PC-3 (cell line): ENCODE results near the gene CHKA. TPM values are rescaled to one million over a fixed set of nuclear protein-coding genes. Genes with fewer than 3 reads are reported as not detected.

Experiments used
- ATAC-seq: fragments of 200-7000 bp; cut with Tn5 transposase; 2 replicates; pipeline ENCODE4 v1.9.1; 2020; ENCODE audit warnings: mild to moderate bottlenecking, moderate library complexity
- BruUV-seq: library from RNA; stranded (reverse); fragments of 400-500 nt; replicated peaks from 2 replicates; lab custom pipeline; 2021; lab: Mats Ljungman, UMichigan
- CTCF ChIA-PET: fragments of 300-600 bp; sonication (Branson Sonifier 250); formaldehyde crosslinking; loops from one replicate; lab custom pipeline; 2022; ENCODE audit warnings: antibody characterized with exemption; lab: Charles Lee
- POLR2A ChIA-PET: fragments of 300-600 bp; sonication (Branson Sonifier 250); formaldehyde crosslinking; loops from one replicate; lab custom pipeline; 2022; ENCODE audit warnings: antibody characterized with exemption; ENCODE audit not compliant: unreplicated experiment; lab: Charles Lee
- DNase-seq: peaks from one replicate; pipeline ENCODE4 v3.0.0-alpha.2; 2015
- H2AFZ ChIP-seq: fragments of 300-600 bp; sonication (generic); 2 replicates; pipeline ENCODE4 v1.6.0; 2016; ENCODE audit warnings: antibody characterized with exemption, low read length
- H3F3A ChIP-seq: fragments of 300-600 bp; sonication (generic); one replicate; pipeline ENCODE4 v1.6.0; 2017; ENCODE audit warnings: antibody characterized with exemption, low read length, control low read depth, mild to moderate bottlenecking; ENCODE audit not compliant: unreplicated experiment
- H3K27ac ChIP-seq: fragments of 300-600 bp; sonication (generic); 2 replicates; pipeline ENCODE4 v1.5.1; 2016; ENCODE audit warnings: mild to moderate bottlenecking, low read length
- H3K27me3 ChIP-seq: fragments of 300-600 bp; sonication (generic); 2 replicates; pipeline ENCODE4 v1.6.1; 2016; ENCODE audit warnings: low read length, mixed read lengths
- H3K36me3 ChIP-seq: fragments of 300-600 bp; sonication (generic); 2 replicates; pipeline ENCODE4 v1.6.1; 2016; ENCODE audit warnings: low read depth, mixed run types, low read length, mixed read lengths
- H3K4me1 ChIP-seq: fragments of 300-600 bp; sonication (generic); 2 replicates; pipeline ENCODE4 v1.5.1; 2016; ENCODE audit warnings: low read length; ENCODE audit not compliant: insufficient read depth
- H3K4me2 ChIP-seq: fragments of 300-600 bp; sonication (generic); 2 replicates; pipeline ENCODE4 v1.6.0; 2016; ENCODE audit warnings: low read length
- H3K4me3 ChIP-seq: fragments of 300-600 bp; sonication (generic); 2 replicates; pipeline ENCODE4 v1.5.1; 2016; ENCODE audit warnings: mild to moderate bottlenecking, low read length, mixed read lengths
- H3K79me2 ChIP-seq: fragments of 300-600 bp; sonication (generic); 2 replicates; pipeline ENCODE4 v1.6.1; 2017; ENCODE audit warnings: low read length, mixed read lengths
- H3K9ac ChIP-seq: fragments of 300-600 bp; sonication (generic); 2 replicates; pipeline ENCODE4 v1.6.0; 2016; ENCODE audit warnings: mild to moderate bottlenecking, low read length
- H3K9me2 ChIP-seq: fragments of 300-600 bp; sonication (generic); replicated peaks from 2 replicates; pipeline ENCODE4 v1.6.1; 2016; ENCODE audit warnings: mixed run types, low read length, mixed read lengths
- H3K9me3 ChIP-seq: fragments of 300-600 bp; sonication (generic); 2 replicates; pipeline ENCODE4 v1.6.1; 2016; ENCODE audit warnings: low read length, mixed read lengths
- H4K20me1 ChIP-seq: fragments of 300-600 bp; sonication (generic); 2 replicates; pipeline ENCODE4 v1.6.1; 2016; ENCODE audit warnings: low read length, mixed read lengths
- EZH2 ChIP-seq: fragments of 300-600 bp; sonication (generic); IDR thresholded peaks from one replicate; pipeline ENCODE4 v1.6.1; 2017; ENCODE audit warnings: antibody characterized with exemption, mild to moderate bottlenecking, low read length; ENCODE audit not compliant: unreplicated experiment
- EZH2phosphoT487 ChIP-seq: fragments of 300-600 bp; sonication (generic); IDR thresholded peaks from 2 replicates; pipeline ENCODE4 v1.6.1; 2018; ENCODE audit warnings: mild to moderate bottlenecking, antibody characterized with exemption, low read length, borderline replicate concordance
- intact Hi-C: fragments of 100-400 bp; cut with micrococcal nuclease; formaldehyde crosslinking; loops from 2 replicates; pipeline ENCODE4 v1.9.0; 2023
- total RNA-seq: library from RNA; depleted of rRNA; stranded (reverse); fragments of >200 nt; gene quantifications from 2 replicates; pipeline ENCODE4 v1.2.3, GENCODE V29; 2014
- TF ChIP-seq, protein P1 (sequence below): fragments of 300-600 bp; sonication (generic); conservative IDR thresholded peaks from 2 replicates; pipeline ENCODE4 v1.5.1; 2017; ENCODE audit warnings: antibody characterized with exemption, low read depth, mild to moderate bottlenecking, low read length

Gene CHKA
- total RNA-seq, 1 experiment from 2014 or later: 57.5 TPM

- Histone ChIP-seq H3K36me3 (peaks cover 34% of the 10 kb centered on the region), H4K20me1 (no peaks in the 10 kb centered on the region), H3F3A (no peaks in the 10 kb centered on the region), H3K79me2 (no peaks in the 10 kb centered on the region; the same call in 1 of the 2 replicates), H3K27ac (no peak overlapping the region), H3K27me3 (no peaks in the 10 kb centered on the region), H2AFZ (no peak overlapping the region), H3K9me3 (no peaks in the 10 kb centered on the region), H3K4me2 (no peak overlapping the region), H3K4me1 (no peaks in the 10 kb centered on the region), H3K9ac (no peak overlapping the region), H3K4me3 (no peak overlapping the region), H3K9me2 (no peaks in the 10 kb centered on the region)
- ATAC-seq (no peak), DNase-seq (no peak)
- no TSS peak for BruUV-seq
- TF ChIP-seq EZH2 (no peak), EZH2phosphoT487 (no peak)
- TF ChIP-seq, protein P1, sequence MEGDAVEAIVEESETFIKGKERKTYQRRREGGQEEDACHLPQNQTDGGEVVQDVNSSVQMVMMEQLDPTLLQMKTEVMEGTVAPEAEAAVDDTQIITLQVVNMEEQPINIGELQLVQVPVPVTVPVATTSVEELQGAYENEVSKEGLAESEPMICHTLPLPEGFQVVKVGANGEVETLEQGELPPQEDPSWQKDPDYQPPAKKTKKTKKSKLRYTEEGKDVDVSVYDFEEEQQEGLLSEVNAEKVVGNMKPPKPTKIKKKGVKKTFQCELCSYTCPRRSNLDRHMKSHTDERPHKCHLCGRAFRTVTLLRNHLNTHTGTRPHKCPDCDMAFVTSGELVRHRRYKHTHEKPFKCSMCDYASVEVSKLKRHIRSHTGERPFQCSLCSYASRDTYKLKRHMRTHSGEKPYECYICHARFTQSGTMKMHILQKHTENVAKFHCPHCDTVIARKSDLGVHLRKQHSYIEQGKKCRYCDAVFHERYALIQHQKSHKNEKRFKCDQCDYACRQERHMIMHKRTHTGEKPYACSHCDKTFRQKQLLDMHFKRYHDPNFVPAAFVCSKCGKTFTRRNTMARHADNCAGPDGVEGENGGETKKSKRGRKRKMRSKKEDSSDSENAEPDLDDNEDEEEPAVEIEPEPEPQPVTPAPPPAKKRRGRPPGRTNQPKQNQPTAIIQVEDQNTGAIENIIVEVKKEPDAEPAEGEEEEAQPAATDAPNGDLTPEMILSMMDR: no peak
- CTCF ChIA-PET: no interaction called here
- intact Hi-C loops: loop anchor here (5.0 kb wide), 1 partner anchor 133 kb away; no protein-coding TSS in a partner anchor
- POLR2A ChIA-PET: no interaction called here
Observed at GRCh38 chr11:68074584-68075352, 46.4 kb downstream of the CHKA start.

DNA sequence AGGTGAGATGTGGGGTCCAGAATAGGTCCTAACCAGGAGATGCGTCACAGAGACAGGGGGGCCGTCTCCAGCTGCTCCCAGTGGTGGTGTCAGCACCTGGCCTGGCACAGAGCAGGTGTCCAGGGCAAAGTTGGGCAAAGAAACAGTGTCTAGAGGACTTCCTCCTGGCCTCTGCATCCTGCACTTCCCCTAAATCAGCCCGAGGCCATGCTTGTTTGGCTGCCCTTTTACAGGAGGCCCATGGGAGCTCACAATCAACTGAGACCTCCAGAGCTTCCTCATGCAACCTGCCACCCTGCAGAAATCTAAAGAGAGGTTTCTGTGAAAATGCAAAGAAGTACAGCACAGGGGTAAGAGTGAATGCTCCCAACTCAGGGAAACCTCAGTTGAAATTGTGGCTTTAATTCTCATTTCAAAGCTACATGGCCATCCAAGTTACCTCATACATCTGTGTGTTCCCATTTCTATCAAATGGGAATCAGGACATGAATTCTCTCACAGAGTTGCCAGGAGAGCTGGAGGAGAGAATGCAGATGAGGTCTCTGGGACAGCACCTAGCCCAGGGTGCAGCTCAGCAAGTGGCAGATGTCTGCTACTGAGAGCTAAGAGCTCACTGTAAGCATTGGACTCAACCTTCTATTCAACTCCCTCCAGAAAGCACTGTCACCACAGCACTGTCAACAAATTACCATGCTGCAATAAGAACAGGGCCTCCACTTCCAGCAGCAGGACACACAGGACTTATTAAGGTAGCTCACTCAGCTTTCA is 49.7 kb downstream of the CHKA start:
- Histone ChIP-seq H3K4me3 (no peak overlapping the region), H3K9ac (no peak overlapping the region), H3K27me3 (no peaks in the 10 kb centered on the region), H4K20me1 (0 out of 2 replicates have a peak, but pooled peaks cover 4% of the 10 kb centered on the region), H3K9me3 (no peaks in the 10 kb centered on the region), H3F3A (no peaks in the 10 kb centered on the region), H3K4me2 (no peak overlapping the region), H3K79me2 (no peaks in the 10 kb centered on the region), H3K36me3 (peaks cover 48% of the 10 kb centered on the region), H3K27ac (no peak overlapping the region), H3K9me2 (no peaks in the 10 kb centered on the region), H2AFZ (no peak overlapping the region), H3K4me1 (no peaks in the 10 kb centered on the region)
- BruUV-seq: no TSS peak
- DNase-seq (no peak), ATAC-seq (no peak)
- TF ChIP-seq, protein P1: no peak
- TF ChIP-seq EZH2phosphoT487 (no peak), EZH2 (no peak)
- intact Hi-C loops: no loop called here
- ChIA-PET POLR2A (no interaction called here), CTCF (no interaction called here)
